Astrocyte (in vitro differentiated cells and primary cell): Measurements from ENCODE around the gene TTF2. TPM values are rescaled to one million over a fixed set of nuclear protein-coding genes. Genes with fewer than 3 reads are reported as not detected.

ENCODE experiments used
- DNase-seq: peaks from one replicate; pipeline ENCODE4 v3.0.0-alpha.2; 2010; ENCODE audit warnings: low read depth
- FAIRE-seq: peaks from 2 replicates; lab custom pipeline; 2011; peaks lifted over from hg19 to GRCh38; lab: Jason Lieb, UNC
- H2AFZ ChIP-seq: 2 replicates; pipeline ENCODE4 v1.6.0; 2012; ENCODE audit warnings: low read depth, low read length, inconsistent platforms
- H3K27ac ChIP-seq: 2 replicates; pipeline ENCODE4 v1.5.1; 2011; ENCODE audit warnings: low read depth, low read length, inconsistent platforms
- H3K27me3 ChIP-seq: 2 replicates; pipeline ENCODE4 v1.6.0; 2011; ENCODE audit warnings: low read length, inconsistent platforms; ENCODE audit not compliant: insufficient read depth
- H3K36me3 ChIP-seq: 2 replicates; pipeline ENCODE4 v1.5.1; 2011; ENCODE audit warnings: low read length, inconsistent platforms; ENCODE audit not compliant: insufficient read depth
- H3K4me1 ChIP-seq: 2 replicates; pipeline ENCODE4 v1.5.1; 2011; ENCODE audit warnings: low read length, inconsistent platforms; ENCODE audit not compliant: insufficient read depth
- H3K4me2 ChIP-seq: 2 replicates; pipeline ENCODE4 v1.6.0; 2012; ENCODE audit warnings: low read length, inconsistent platforms
- H3K4me3 ChIP-seq: 2 replicates; pipeline ENCODE4 v1.5.1; 2011; ENCODE audit warnings: low read depth, mild to moderate bottlenecking, low read length, inconsistent platforms; ENCODE audit not compliant: insufficient read depth
- H3K79me2 ChIP-seq: 2 replicates; pipeline ENCODE4 v1.6.0; 2012; ENCODE audit warnings: mild to moderate bottlenecking, low read length, inconsistent platforms; ENCODE audit not compliant: insufficient read depth
- H3K9ac ChIP-seq: 2 replicates; pipeline ENCODE4 v1.6.0; 2012; ENCODE audit warnings: mild to moderate bottlenecking, low read length, inconsistent platforms
- H3K9me3 ChIP-seq: 2 replicates; pipeline ENCODE4 v1.5.1; 2012; ENCODE audit warnings: low read depth, mild to moderate bottlenecking, low read length, inconsistent platforms; ENCODE audit not compliant: insufficient read depth
- H4K20me1 ChIP-seq: 2 replicates; pipeline ENCODE4 v1.6.0; 2012; ENCODE audit warnings: low read length, inconsistent platforms; ENCODE audit not compliant: insufficient read depth
- H3K27ac Mint-ChIP-seq: one replicate; pipeline ENCODE4 v1.8.0; 2021; ENCODE audit warnings: mild to moderate bottlenecking, mixed read lengths; ENCODE audit not compliant: unreplicated experiment
- H3K27me3 Mint-ChIP-seq: one replicate; pipeline ENCODE4 v1.8.0; 2021; ENCODE audit warnings: low read depth, mixed read lengths; ENCODE audit not compliant: unreplicated experiment
- H3K36me3 Mint-ChIP-seq: one replicate; pipeline ENCODE4 v1.8.0; 2021; ENCODE audit warnings: low read depth, mixed read lengths; ENCODE audit not compliant: unreplicated experiment
- H3K4me1 Mint-ChIP-seq: one replicate; pipeline ENCODE4 v1.8.0; 2021; ENCODE audit warnings: low read depth, mixed read lengths; ENCODE audit not compliant: unreplicated experiment
- H3K4me3 Mint-ChIP-seq: one replicate; pipeline ENCODE4 v1.8.0; 2021; ENCODE audit warnings: mild to moderate bottlenecking, moderate library complexity, mixed read lengths; ENCODE audit not compliant: unreplicated experiment
- H3K9me3 Mint-ChIP-seq: one replicate; pipeline ENCODE4 v1.8.0; 2021; ENCODE audit warnings: mild to moderate bottlenecking, mixed read lengths; ENCODE audit not compliant: unreplicated experiment
- EZH2 ChIP-seq: IDR thresholded peaks from 2 replicates; pipeline ENCODE4 v1.6.1; 2012; ENCODE audit warnings: mild to moderate bottlenecking, low read length, inconsistent platforms; ENCODE audit not compliant: insufficient read depth
- total RNA-seq: library from RNA; stranded (reverse); gene quantifications from 2 replicates; pipeline ENCODE4 v1.2.1, GENCODE V29; 2021
- TF ChIP-seq, protein P1 (sequence below): IDR thresholded peaks from 2 replicates; pipeline ENCODE4 v1.5.1; 2011; ENCODE audit warnings: low read depth, mild to moderate bottlenecking, inconsistent platforms, low read length, moderate library complexity; ENCODE audit not compliant: insufficient read depth

The TTF2 gene
- total RNA-seq, 1 donor from 2014 or later: 23.4 TPM

GRCh38 chr1:117128323-117129079 lies 68.4 kb downstream of the TTF2 start:
- DNase-seq (peak; percentile 26), FAIRE-seq (peak; percentile 26)
- Histone ChIP-seq H3K9me3 (no peaks in the 10 kb centered on the region), H3K9ac (peak overlapping the region; percentile 57), H3K4me1 (peaks cover 5% of the 10 kb centered on the region), H3K27ac (peak overlapping the region; percentile 23), H3K79me2 (no peaks in the 10 kb centered on the region), H3K27me3 (no peaks in the 10 kb centered on the region), H3K4me3 (no peak overlapping the region), H2AFZ (peak overlapping the region; percentile 63), H3K4me2 (peak overlapping the region; percentile 13), H3K36me3 (no peaks in the 10 kb centered on the region), H4K20me1 (no peaks in the 10 kb centered on the region)
- H3K27ac Mint-ChIP-seq: peak overlapping the region; percentile 23
- H3K36me3 Mint-ChIP-seq: no peaks in the 10 kb centered on the region
- H3K9me3 Mint-ChIP-seq: no peaks in the 10 kb centered on the region
- H3K4me1 Mint-ChIP-seq: peaks cover 2% of the 10 kb centered on the region
- no peak overlapping the region for H3K4me3 Mint-ChIP-seq
- TF ChIP-seq, protein P1, sequence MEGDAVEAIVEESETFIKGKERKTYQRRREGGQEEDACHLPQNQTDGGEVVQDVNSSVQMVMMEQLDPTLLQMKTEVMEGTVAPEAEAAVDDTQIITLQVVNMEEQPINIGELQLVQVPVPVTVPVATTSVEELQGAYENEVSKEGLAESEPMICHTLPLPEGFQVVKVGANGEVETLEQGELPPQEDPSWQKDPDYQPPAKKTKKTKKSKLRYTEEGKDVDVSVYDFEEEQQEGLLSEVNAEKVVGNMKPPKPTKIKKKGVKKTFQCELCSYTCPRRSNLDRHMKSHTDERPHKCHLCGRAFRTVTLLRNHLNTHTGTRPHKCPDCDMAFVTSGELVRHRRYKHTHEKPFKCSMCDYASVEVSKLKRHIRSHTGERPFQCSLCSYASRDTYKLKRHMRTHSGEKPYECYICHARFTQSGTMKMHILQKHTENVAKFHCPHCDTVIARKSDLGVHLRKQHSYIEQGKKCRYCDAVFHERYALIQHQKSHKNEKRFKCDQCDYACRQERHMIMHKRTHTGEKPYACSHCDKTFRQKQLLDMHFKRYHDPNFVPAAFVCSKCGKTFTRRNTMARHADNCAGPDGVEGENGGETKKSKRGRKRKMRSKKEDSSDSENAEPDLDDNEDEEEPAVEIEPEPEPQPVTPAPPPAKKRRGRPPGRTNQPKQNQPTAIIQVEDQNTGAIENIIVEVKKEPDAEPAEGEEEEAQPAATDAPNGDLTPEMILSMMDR: peak; percentile 66
- TF ChIP-seq EZH2: no peak
- peaks cover 3% of the 10 kb centered on the region for H3K27me3 Mint-ChIP-seq

DNA sequence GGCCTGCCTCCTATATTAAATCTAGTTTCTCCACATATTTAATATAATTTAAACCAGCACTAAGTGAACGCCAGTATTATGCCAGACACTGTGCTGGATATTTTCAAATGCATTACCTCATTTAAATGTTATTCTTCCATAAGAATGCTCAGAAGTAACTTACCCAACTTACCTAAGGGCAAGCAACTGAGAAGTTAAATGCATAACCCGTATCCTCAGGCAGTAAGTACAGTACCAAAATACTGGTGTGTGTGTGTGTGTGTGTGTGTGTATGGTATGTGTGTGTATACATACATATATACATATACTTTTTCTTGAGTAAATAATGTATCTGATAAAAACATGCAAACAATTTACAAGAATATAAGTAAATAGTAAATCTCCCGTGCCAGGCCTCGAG lies 70.4 kb downstream of the TTF2 start:
- Histone ChIP-seq H3K79me2 (no peaks in the 10 kb centered on the region), H3K4me2 (no peak overlapping the region), H3K4me1 (peaks cover 5% of the 10 kb centered on the region), H3K36me3 (no peaks in the 10 kb centered on the region), H3K27ac (no peak overlapping the region), H3K9ac (no peak overlapping the region), H4K20me1 (no peaks in the 10 kb centered on the region), H3K4me3 (no peak overlapping the region), H3K27me3 (no peaks in the 10 kb centered on the region), H3K9me3 (no peaks in the 10 kb centered on the region), H2AFZ (no peak overlapping the region)
- no peak for DNase-seq
- Mint-ChIP-seq H3K36me3 (no peaks in the 10 kb centered on the region), H3K4me1 (peaks cover 2% of the 10 kb centered on the region), H3K4me3 (no peak overlapping the region), H3K27ac (no peak overlapping the region), H3K9me3 (no peaks in the 10 kb centered on the region), H3K27me3 (peaks cover 3% of the 10 kb centered on the region)
- TF ChIP-seq EZH2: no peak
- TF ChIP-seq, protein P1: no peak
- FAIRE-seq: no peak

- H3K27ac ChIP-seq: no peak overlapping the region
- DNase-seq (no peak), FAIRE-seq (no peak)
- no peaks in the 10 kb centered on the region for H4K20me1 ChIP-seq
- no peaks in the 10 kb centered on the region for H3K36me3 Mint-ChIP-seq
- no peak overlapping the region for H3K27ac Mint-ChIP-seq
- no peaks in the 10 kb centered on the region for H3K27me3 ChIP-seq
- no peaks in the 10 kb centered on the region for H3K9me3 ChIP-seq
- no peaks in the 10 kb centered on the region for H3K36me3 ChIP-seq
- H3K4me1 Mint-ChIP-seq: no peaks in the 10 kb centered on the region
- TF ChIP-seq, protein P1: no peak
- TF ChIP-seq EZH2: no peak
- no peak overlapping the region for H3K4me3 Mint-ChIP-seq
- H3K9me3 Mint-ChIP-seq: no peaks in the 10 kb centered on the region
- H3K9ac ChIP-seq: no peak overlapping the region
- H3K27me3 Mint-ChIP-seq: no peaks in the 10 kb centered on the region
- H3K4me3 ChIP-seq: no peak overlapping the region
- no peak overlapping the region for H3K4me2 ChIP-seq
- no peaks in the 10 kb centered on the region for H3K79me2 ChIP-seq
- no peak overlapping the region for H2AFZ ChIP-seq
- no peaks in the 10 kb centered on the region for H3K4me1 ChIP-seq
Observed at GRCh38 chr1:117135329-117135728, 75.2 kb downstream of the TTF2 start.
